ENCODE data around the gene PFKFB3.

GRCh38 chr10:6217611-6218010 is 14.9 kb downstream of the PFKFB3 start:
- TF ChIP-seq EP300 (IDR thresholded peaks at IDR 0.05; ENCODE audit: borderline replicate concordance), result no peak
- TF ChIP-seq EGR1 (IDR thresholded peaks at IDR 0.05), result no peak
- no peak for TF ChIP-seq CREB1 (IDR thresholded peaks at IDR 0.05; ENCODE audit: low read depth)
- TF ChIP-seq MAX (IDR thresholded peaks at IDR 0.05), result no peak
- no peak for TF ChIP-seq FOXM1 (IDR thresholded peaks at IDR 0.05; ENCODE audit: borderline replicate concordance, low read depth)
- no peak for TF ChIP-seq TEAD4 (IDR thresholded peaks at IDR 0.05)
- TF ChIP-seq ZBTB7A (IDR thresholded peaks at IDR 0.05; ENCODE audit: low read depth), result no peak
- TF ChIP-seq USF1 (IDR thresholded peaks at IDR 0.05), result no peak
